ENCODE data around the gene FAM163B. TPM values are rescaled to one million over a fixed set of nuclear protein-coding genes. Genes with fewer than 3 reads are reported as not detected.

The FAM163B gene
- polyA plus RNA-seq, 1 donor (not counting 4 experiments of a cell fraction or from before 2014, with no cell fraction given): not detected

- DNase-seq (ENCODE audit: low read depth, low spot score) (no peak), FAIRE-seq (no peak)
- dilution Hi-C loops (cut with MboI; ENCODE audit: extremely low pct_ligation_motif_present, low sequenced_read_pairs): no loop called here
- TF ChIP-seq EZH2 (IDR thresholded peaks at IDR 0.05; ENCODE audit: low read length) (no peak), CTCF (optimal IDR thresholded peaks at IDR 0.05 in 1 of 3, IDR thresholded peaks at IDR 0.05 in 1 of 3, conservative IDR thresholded peaks at IDR 0.05 in 1 of 3; ENCODE audit: extremely low read depth in 1 of 3, insufficient read depth in 2 of 3, low read length in 3 of 3) (no peak)
- Histone ChIP-seq H3K4me1 (ENCODE audit: control insufficient read depth, extremely low read depth, insufficient read depth, low read length) (peaks cover 4% of the 10 kb centered on the region), H3K4me3 (ENCODE audit: control insufficient read depth in 2 of 3, extremely low read depth in 1 of 3, insufficient read depth in 2 of 3, low read depth in 1 of 3, low read length in 3 of 3) (no peak overlapping the region), H4K20me1 (ENCODE audit: control insufficient read depth, extremely low read depth, insufficient read depth, low read length) (no peaks in the 10 kb centered on the region), H3K36me3 (ENCODE audit: control insufficient read depth in 2 of 2, extremely low read depth in 1 of 2, insufficient read depth in 2 of 2, low read length in 2 of 2) (no peaks in the 10 kb centered on the region), H3K27ac (ENCODE audit: control insufficient read depth, insufficient read depth, low read length) (no peak overlapping the region), H2AFZ (ENCODE audit: control insufficient read depth, low read length) (no peak overlapping the region), H3K27me3 (ENCODE audit: control insufficient read depth, extremely low read depth, insufficient read depth, low read length) (peaks cover 5% of the 10 kb centered on the region), H3K4me2 (ENCODE audit: control insufficient read depth, extremely low read depth, insufficient read depth, low read depth, low read length) (no peak overlapping the region), H3K9ac (ENCODE audit: control insufficient read depth, extremely low read depth, insufficient read depth, low read length) (no peak overlapping the region), H3K9me1 (ENCODE audit: control insufficient read depth, extremely low read depth, insufficient read depth, low read length) (no peaks in the 10 kb centered on the region), H3K9me3 (ENCODE audit: control insufficient read depth, low read depth, low read length) (no peaks in the 10 kb centered on the region), H3K79me2 (ENCODE audit: control insufficient read depth, insufficient read depth, low read length) (no peaks in the 10 kb centered on the region)
These were observed 51.6 kb downstream of the FAM163B start for GRCh38 chr9:133557581-133557980.

DNA sequence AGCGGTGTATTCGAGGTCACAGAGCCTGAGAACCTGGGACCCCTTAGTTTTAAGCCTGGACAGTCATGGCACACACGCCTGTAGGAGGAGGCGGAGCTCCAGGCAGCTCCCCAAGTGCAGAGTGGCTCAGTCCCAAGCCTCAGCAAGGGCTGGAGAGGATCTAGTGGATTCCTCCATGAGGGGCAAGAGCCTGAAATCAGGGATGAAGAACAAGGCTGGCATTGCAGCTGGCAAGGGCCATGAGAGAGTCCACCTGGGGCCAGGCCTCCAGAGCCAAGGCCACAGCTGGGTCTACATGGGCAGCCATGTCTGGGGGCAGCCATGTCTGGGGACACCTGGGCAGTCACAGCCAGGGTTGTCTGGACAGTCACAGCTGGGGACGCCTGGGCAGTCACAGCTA is 52.8 kb downstream of the FAM163B start:
- H3K4me2 ChIP-seq (ENCODE audit: control insufficient read depth, extremely low read depth, insufficient read depth, low read depth, low read length): no peak overlapping the region
- no peaks in the 10 kb centered on the region for H3K79me2 ChIP-seq (ENCODE audit: control insufficient read depth, insufficient read depth, low read length)
- peaks cover 5% of the 10 kb centered on the region for H3K27me3 ChIP-seq (ENCODE audit: control insufficient read depth, extremely low read depth, insufficient read depth, low read length)
- DNase-seq (ENCODE audit: low read depth, low spot score) (no peak), FAIRE-seq (no peak)
- TF ChIP-seq EZH2 (IDR thresholded peaks at IDR 0.05; ENCODE audit: low read length) (no peak), CTCF (optimal IDR thresholded peaks at IDR 0.05 in 1 of 3, IDR thresholded peaks at IDR 0.05 in 1 of 3, conservative IDR thresholded peaks at IDR 0.05 in 1 of 3; ENCODE audit: extremely low read depth in 1 of 3, insufficient read depth in 2 of 3, low read length in 3 of 3) (no peak)
- no peak overlapping the region for H3K27ac ChIP-seq (ENCODE audit: control insufficient read depth, insufficient read depth, low read length)
- H3K4me3 ChIP-seq (ENCODE audit: control insufficient read depth in 2 of 3, extremely low read depth in 1 of 3, insufficient read depth in 2 of 3, low read depth in 1 of 3, low read length in 3 of 3): no peak overlapping the region
- no peak overlapping the region for H3K9ac ChIP-seq (ENCODE audit: control insufficient read depth, extremely low read depth, insufficient read depth, low read length)
- dilution Hi-C loops (cut with MboI; ENCODE audit: extremely low pct_ligation_motif_present, low sequenced_read_pairs): no loop called here
- no peaks in the 10 kb centered on the region for H4K20me1 ChIP-seq (ENCODE audit: control insufficient read depth, extremely low read depth, insufficient read depth, low read length)
- H2AFZ ChIP-seq (ENCODE audit: control insufficient read depth, low read length): no peak overlapping the region
- H3K9me1 ChIP-seq (ENCODE audit: control insufficient read depth, extremely low read depth, insufficient read depth, low read length): no peaks in the 10 kb centered on the region
- no peaks in the 10 kb centered on the region for H3K36me3 ChIP-seq (ENCODE audit: control insufficient read depth in 2 of 2, extremely low read depth in 1 of 2, insufficient read depth in 2 of 2, low read length in 2 of 2)
- H3K4me1 ChIP-seq (ENCODE audit: control insufficient read depth, extremely low read depth, insufficient read depth, low read length): peaks cover 4% of the 10 kb centered on the region
- no peaks in the 10 kb centered on the region for H3K9me3 ChIP-seq (ENCODE audit: control insufficient read depth, low read depth, low read length)

All from keratinocyte (primary cell).